Thoracic aorta (tissue), 2 donors: ENCODE measurements around the gene RAD52. TPM values are rescaled to one million over a fixed set of nuclear protein-coding genes. Genes with fewer than 3 reads are reported as not detected.

ENCODE experiments used
- ATAC-seq: fragments of 150-250 bp; one replicate; pipeline ENCODE4 v1.8.0; 2017; ENCODE audit warnings: low read depth; ENCODE audit not compliant: insufficient number of reproducible peaks, low FRiP score
- DNase-seq: peaks from one replicate; pipeline ENCODE4 v3.0.0-alpha.2; 2020; ENCODE audit warnings: low spot score
- H3K27ac ChIP-seq, 2 donors: fragments of 200-600 bp; sonication (generic); 1 replicate in 1 of 2; 2 replicates in 1 of 2; pipeline ENCODE4 v1.5.1; 2016; ENCODE audit warnings: mild to moderate bottlenecking in 2 of 2, moderate library complexity in 2 of 2
- H3K27me3 ChIP-seq: fragments of 200-600 bp; sonication (generic); replicated peaks from 2 replicates; pipeline ENCODE4 v1.6.0; 2016; ENCODE audit warnings: mild to moderate bottlenecking; ENCODE audit not compliant: insufficient read depth
- H3K36me3 ChIP-seq: fragments of 200-600 bp; sonication (generic); one replicate; pipeline ENCODE4 v1.5.1; 2016
- H3K4me1 ChIP-seq, 2 donors: fragments of 200-600 bp; sonication (generic); 1 replicate in 1 of 2; 2 replicates in 1 of 2; pipeline versions ENCODE4 v1.5.1 to v1.6.0; 2016; ENCODE audit warnings: low read depth in 2 of 2, mild to moderate bottlenecking in 1 of 2; ENCODE audit not compliant: control insufficient read depth in 1 of 2
- H3K4me3 ChIP-seq: fragments of 200-600 bp; sonication (generic); 2 replicates; pipeline ENCODE4 v1.5.1; 2016; ENCODE audit warnings: mild to moderate bottlenecking
- H3K9me3 ChIP-seq: fragments of 200-600 bp; sonication (generic); 2 replicates; pipeline ENCODE4 v1.5.1; 2016
- total RNA-seq, 2 donors: library from RNA; depleted of rRNA; stranded (reverse); fragments of >200 nt; gene quantifications; one replicate each; pipeline versions ENCODE4 v1.1.0 to v1.2.3, GENCODE V29; 2016
- TF ChIP-seq, protein P1 (sequence below): fragments of 200-600 bp; sonication (generic); IDR thresholded peaks from one replicate; pipeline ENCODE4 v1.5.1; 2019; ENCODE audit warnings: antibody characterized with exemption

Gene RAD52
- total RNA-seq, 2 donors from 2014 or later = 21.5 to 21.9 TPM

DNA sequence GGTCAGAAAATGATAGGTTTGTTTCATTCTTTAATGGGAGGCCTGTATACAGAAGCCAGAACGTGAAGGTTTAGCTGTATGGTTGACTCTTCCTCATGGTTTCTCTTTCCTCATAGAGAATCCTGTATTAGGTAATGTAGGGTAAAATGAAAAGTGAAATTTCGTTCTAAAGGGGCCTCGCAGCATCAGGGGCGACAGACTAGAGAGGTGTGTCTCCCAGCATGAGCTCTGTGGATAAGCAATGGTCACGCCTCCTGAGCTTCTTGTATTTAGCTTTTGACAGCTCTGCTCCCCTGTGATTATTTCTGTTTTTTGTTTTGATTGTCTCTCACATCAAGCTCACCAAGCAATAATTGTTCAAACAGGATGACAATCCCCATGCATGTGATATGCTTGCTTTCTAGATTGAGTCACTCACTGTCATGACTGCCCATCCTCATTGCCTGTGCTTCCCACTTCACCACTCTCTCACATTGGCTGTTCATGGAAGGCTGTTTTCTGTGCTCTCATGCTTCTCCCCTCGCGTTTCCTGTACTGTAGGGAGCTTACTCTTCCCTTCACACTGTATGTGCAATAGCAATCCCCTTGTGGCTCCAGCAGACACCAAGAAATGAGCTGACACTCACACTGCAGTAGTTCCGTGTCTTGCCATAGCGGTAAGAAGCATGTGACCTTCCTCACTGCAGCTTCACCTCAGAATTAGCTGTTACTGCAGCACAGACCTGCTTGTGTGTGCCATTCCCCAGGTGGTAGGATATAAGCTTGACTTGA is 44.0 kb downstream of the RAD52 start:
- Histone ChIP-seq H3K36me3 (peaks cover 56% of the 10 kb centered on the region), H3K9me3 (no peaks in the 10 kb centered on the region), H3K4me3 (no peak overlapping the region), H3K27me3 (no peaks in the 10 kb centered on the region), H3K27ac (no peak overlapping the region), H3K4me1 (no peaks in the 10 kb centered on the region)
- TF ChIP-seq, protein P1, sequence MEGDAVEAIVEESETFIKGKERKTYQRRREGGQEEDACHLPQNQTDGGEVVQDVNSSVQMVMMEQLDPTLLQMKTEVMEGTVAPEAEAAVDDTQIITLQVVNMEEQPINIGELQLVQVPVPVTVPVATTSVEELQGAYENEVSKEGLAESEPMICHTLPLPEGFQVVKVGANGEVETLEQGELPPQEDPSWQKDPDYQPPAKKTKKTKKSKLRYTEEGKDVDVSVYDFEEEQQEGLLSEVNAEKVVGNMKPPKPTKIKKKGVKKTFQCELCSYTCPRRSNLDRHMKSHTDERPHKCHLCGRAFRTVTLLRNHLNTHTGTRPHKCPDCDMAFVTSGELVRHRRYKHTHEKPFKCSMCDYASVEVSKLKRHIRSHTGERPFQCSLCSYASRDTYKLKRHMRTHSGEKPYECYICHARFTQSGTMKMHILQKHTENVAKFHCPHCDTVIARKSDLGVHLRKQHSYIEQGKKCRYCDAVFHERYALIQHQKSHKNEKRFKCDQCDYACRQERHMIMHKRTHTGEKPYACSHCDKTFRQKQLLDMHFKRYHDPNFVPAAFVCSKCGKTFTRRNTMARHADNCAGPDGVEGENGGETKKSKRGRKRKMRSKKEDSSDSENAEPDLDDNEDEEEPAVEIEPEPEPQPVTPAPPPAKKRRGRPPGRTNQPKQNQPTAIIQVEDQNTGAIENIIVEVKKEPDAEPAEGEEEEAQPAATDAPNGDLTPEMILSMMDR = no peak
- ATAC-seq (no peak), DNase-seq (no peak)

DNA sequence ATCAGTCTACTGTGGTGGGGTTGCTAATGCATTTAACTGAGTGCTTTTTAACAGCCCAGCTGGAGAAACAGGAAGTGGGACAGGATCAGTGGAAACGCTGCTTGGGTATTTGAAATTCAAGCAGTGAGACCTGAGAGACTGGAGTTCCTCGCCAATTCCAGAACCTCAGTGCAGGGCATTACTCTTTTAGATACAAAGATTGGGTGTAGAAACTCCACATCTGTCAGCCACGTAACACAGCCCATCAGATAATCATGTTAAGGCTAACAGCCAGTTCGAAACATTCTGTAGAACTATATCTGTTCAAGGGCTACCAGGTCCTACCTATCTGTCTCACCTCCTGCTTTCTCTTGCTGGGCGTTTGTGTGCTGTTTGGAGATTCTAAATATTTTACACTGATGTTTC is 45.5 kb downstream of the RAD52 start:
- peaks cover 60% of the 10 kb centered on the region for H3K36me3 ChIP-seq
- ATAC-seq = no peak
- no peaks in the 10 kb centered on the region for H3K27me3 ChIP-seq
- H3K27ac ChIP-seq = no peak overlapping the region
- H3K9me3 ChIP-seq = no peaks in the 10 kb centered on the region
- TF ChIP-seq, protein P1 = no peak
- H3K4me3 ChIP-seq = no peak overlapping the region
- H3K4me1 ChIP-seq = no peaks in the 10 kb centered on the region
- no peak for DNase-seq

DNA sequence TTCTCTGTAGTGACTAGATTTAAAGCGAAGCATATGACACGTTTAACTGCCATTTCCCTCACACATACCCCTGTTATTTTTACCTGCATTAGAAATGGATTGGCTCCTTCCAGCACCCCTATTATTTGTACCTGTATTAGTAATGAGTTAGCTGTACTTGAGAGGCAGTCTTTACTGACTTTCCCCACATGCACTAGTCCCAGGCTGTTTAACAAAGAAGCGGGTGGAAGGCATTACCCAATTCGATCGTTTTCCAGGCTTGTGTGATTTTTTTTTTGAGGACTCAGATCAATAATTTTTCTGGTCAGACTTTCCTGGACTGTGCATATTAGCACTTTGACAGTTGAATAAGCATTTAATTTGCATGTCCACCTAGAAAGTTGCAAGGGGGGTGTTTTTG is 46.4 kb downstream of the RAD52 start:
- TF ChIP-seq, protein P1 = no peak
- ATAC-seq (no peak), DNase-seq (no peak)
- H3K4me3 ChIP-seq = no peak overlapping the region
- H3K27ac ChIP-seq = no peak overlapping the region
- H3K27me3 ChIP-seq = no peaks in the 10 kb centered on the region
- H3K4me1 ChIP-seq = peaks cover under 1 to 2% of the 10 kb centered on the region in 2 donors
- H3K9me3 ChIP-seq = no peaks in the 10 kb centered on the region
- peaks cover 55% of the 10 kb centered on the region for H3K36me3 ChIP-seq

DNA sequence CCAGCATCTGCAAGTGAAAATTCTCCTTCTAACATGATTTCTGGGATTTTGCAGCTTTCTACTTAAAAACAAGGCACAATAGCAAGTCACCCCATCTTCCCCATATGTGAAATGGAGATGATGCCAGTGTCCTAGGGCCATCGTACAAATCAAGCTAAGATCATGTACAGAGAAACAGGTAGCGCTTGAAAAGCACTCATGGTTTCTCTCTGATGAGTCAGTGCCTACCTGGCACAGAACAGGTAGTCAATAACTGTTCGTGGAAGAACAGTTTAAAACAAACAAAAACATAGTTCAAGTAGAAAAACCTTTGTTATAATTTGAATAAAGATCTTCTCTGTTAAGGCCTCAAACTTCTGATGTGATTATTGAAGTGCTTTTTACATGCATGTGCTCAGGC is 46.9 kb downstream of the RAD52 start:
- ATAC-seq = no peak

DNA sequence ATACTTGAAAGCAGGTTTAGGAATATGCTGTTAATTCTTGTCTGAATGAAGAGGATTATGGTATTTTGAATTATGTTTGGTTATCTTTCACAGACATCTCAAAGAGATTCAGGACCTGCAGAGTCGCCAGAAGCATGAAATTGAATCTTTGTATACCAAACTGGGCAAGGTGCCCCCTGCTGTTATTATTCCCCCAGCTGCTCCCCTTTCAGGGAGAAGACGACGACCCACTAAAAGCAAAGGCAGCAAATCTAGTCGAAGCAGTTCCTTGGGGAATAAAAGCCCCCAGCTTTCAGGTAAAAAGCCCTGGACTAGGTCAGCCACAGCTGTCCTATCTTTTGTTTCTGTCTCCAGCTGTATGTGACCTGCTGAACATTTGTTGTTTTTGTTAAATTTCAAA is 52.1 kb downstream of the RAD52 start:
- H3K36me3 ChIP-seq = peaks cover 30% of the 10 kb centered on the region
- TF ChIP-seq, protein P1 = no peak
- ATAC-seq (no peak), DNase-seq (no peak)
- H3K9me3 ChIP-seq = no peaks in the 10 kb centered on the region
- no peaks in the 10 kb centered on the region for H3K27me3 ChIP-seq
- no peak overlapping the region for H3K4me3 ChIP-seq
- H3K4me1 ChIP-seq = peaks cover 16 to 19% of the 10 kb centered on the region in 2 donors
- H3K27ac ChIP-seq = peak overlapping the region; percentile 44 to 77

More for the DNA sequence above, 46.9 kb downstream of the RAD52 start:
- peaks cover 6% of the 10 kb centered on the region in 2 donors for H3K4me1 ChIP-seq
- peaks cover 50% of the 10 kb centered on the region for H3K36me3 ChIP-seq
- TF ChIP-seq, protein P1 = no peak
- no peak for DNase-seq
- no peaks in the 10 kb centered on the region for H3K9me3 ChIP-seq
- H3K4me3 ChIP-seq = no peak overlapping the region
- H3K27me3 ChIP-seq = no peaks in the 10 kb centered on the region
- H3K27ac ChIP-seq = no peak overlapping the region
